PC-9 (cell line): ENCODE results near the gene SPATA6. TPM values are rescaled to one million over a fixed set of nuclear protein-coding genes. Genes with fewer than 3 reads are reported as not detected.
"Not testable (repeated sequence)": the region's sequence is repeated elsewhere in the genome, so short reads cannot be mapped to it uniquely, and the experiment has no call there.

Source experiments
- BruUV-seq: library from RNA; stranded (reverse); fragments of 400-500 nt; replicated peaks from 2 replicates; lab custom pipeline; 2021; lab: Mats Ljungman, UMichigan
- CTCF ChIA-PET: fragments of 300-600 bp; sonication (Branson Sonifier 250); formaldehyde crosslinking; loops from one replicate; lab custom pipeline; 2022; ENCODE audit warnings: antibody characterized with exemption; lab: Charles Lee
- POLR2A ChIA-PET: fragments of 300-600 bp; sonication (Branson Sonifier 250); formaldehyde crosslinking; loops from one replicate; lab custom pipeline; 2022; ENCODE audit warnings: antibody characterized with exemption; ENCODE audit not compliant: unreplicated experiment; lab: Charles Lee
- DNase-seq, 2 experiments: peaks; one replicate each; pipeline versions ENCODE4 v3.0.0 to v3.0.0-alpha.2; 2015 to 2022; ENCODE audit warnings: mixed read lengths in 1 of 2
- H2AFZ ChIP-seq: fragments of 200-600 bp; sonication (generic); 2 replicates; pipeline ENCODE4 v1.8.1; 2017; ENCODE audit warnings: antibody characterized with exemption
- H3F3A ChIP-seq: fragments of 200-600 bp; sonication (generic); 2 replicates; pipeline ENCODE4 v1.8.1; 2017; ENCODE audit warnings: antibody characterized with exemption, mild to moderate bottlenecking, low read depth; ENCODE audit not compliant: insufficient read depth
- H3K27ac ChIP-seq: fragments of 200-600 bp; sonication (generic); 2 replicates; pipeline ENCODE4 v1.6.1; 2016; ENCODE audit warnings: mixed run types
- H3K27me3 ChIP-seq: fragments of 200-600 bp; sonication (generic); 2 replicates; pipeline ENCODE4 v1.6.1; 2016; ENCODE audit warnings: low read depth, mixed run types; ENCODE audit not compliant: insufficient read depth
- H3K36me3 ChIP-seq: fragments of 200-600 bp; sonication (generic); 2 replicates; pipeline ENCODE4 v1.6.1; 2016; ENCODE audit warnings: low read depth, mixed run types
- H3K4me1 ChIP-seq: fragments of 200-600 bp; sonication (generic); replicated peaks from 2 replicates; pipeline ENCODE4 v1.6.1; 2016; ENCODE audit warnings: mixed run types; ENCODE audit not compliant: insufficient read depth
- H3K4me2 ChIP-seq: fragments of 200-600 bp; sonication (generic); 2 replicates; pipeline ENCODE4 v1.6.1; 2017; ENCODE audit warnings: mixed run types
- H3K4me3 ChIP-seq: fragments of 200-600 bp; sonication (generic); 2 replicates; pipeline ENCODE4 v1.6.1; 2016; ENCODE audit warnings: mixed run types
- H3K79me2 ChIP-seq: fragments of 200-600 bp; sonication (generic); 2 replicates; pipeline ENCODE4 v1.6.1; 2017; ENCODE audit warnings: low read depth, mixed run types
- H3K9me2 ChIP-seq: fragments of 200-600 bp; sonication (generic); 2 replicates; pipeline ENCODE4 v1.8.1; 2017; ENCODE audit warnings: mild to moderate bottlenecking; ENCODE audit not compliant: insufficient read depth
- H3K9me3 ChIP-seq: fragments of 200-600 bp; sonication (generic); 2 replicates; pipeline ENCODE4 v1.8.1; 2016; ENCODE audit warnings: low read depth; ENCODE audit not compliant: insufficient read depth
- H4K20me1 ChIP-seq: fragments of 200-600 bp; sonication (generic); 2 replicates; pipeline ENCODE4 v1.8.1; 2017; ENCODE audit not compliant: insufficient read depth
- EZH2 ChIP-seq: fragments of 200-600 bp; sonication (generic); IDR thresholded peaks from 2 replicates; pipeline ENCODE4 v1.8.0; 2017; ENCODE audit warnings: antibody characterized with exemption, low read depth
- intact Hi-C: fragments of 100-400 bp; cut with micrococcal nuclease; formaldehyde crosslinking; loops from one replicate; pipeline ENCODE4 v1.10.0; 2022; ENCODE audit not compliant: unreplicated experiment
- total RNA-seq: library from RNA; stranded (reverse); gene quantifications from 2 replicates; pipeline ENCODE4 v1.2.3, GENCODE V29; 2021
- TF ChIP-seq, protein P1 (sequence below): fragments of 200-600 bp; sonication (generic); conservative IDR thresholded peaks from 2 replicates; pipeline ENCODE4 v1.6.1; 2017; ENCODE audit warnings: mixed run types, antibody characterized with exemption, mild to moderate bottlenecking, moderate library complexity

Gene SPATA6
- total RNA-seq, 1 experiment from 2014 or later = not detected

DNA sequence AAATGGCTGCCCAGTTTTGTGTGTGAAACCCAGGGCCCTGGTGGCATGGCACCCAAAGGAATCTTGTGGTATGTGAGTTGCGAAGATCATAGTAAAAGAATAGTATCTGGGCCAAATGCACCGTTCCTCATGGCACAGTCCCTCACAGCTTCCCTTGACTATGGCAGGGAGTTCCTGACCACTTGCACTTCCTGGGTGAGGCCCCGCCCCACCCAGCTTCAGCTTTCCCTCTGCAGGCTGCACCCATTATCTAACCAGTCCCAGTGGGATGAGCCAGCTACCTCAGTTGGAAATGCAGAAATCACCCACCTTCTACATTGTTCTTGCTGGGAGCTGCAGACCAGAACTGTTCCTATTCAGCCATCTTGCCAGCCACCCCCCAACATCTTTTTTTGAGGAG, 186.5 kb downstream of the SPATA6 start:
- Histone ChIP-seq H2AFZ (no peak overlapping the region), H4K20me1 (no peaks in the 10 kb centered on the region), H3K36me3 (no peaks in the 10 kb centered on the region), H3F3A (no peaks in the 10 kb centered on the region), H3K9me3 (no peaks in the 10 kb centered on the region), H3K27me3 (no peaks in the 10 kb centered on the region), H3K4me2 (no peak overlapping the region), H3K4me3 (no peak overlapping the region), H3K4me1 (no peaks in the 10 kb centered on the region), H3K79me2 (no peaks in the 10 kb centered on the region), H3K27ac (no peak overlapping the region), H3K9me2 (no peaks in the 10 kb centered on the region)
- no TSS peak for BruUV-seq
- intact Hi-C loops = no loop called here
- TF ChIP-seq, protein P1, sequence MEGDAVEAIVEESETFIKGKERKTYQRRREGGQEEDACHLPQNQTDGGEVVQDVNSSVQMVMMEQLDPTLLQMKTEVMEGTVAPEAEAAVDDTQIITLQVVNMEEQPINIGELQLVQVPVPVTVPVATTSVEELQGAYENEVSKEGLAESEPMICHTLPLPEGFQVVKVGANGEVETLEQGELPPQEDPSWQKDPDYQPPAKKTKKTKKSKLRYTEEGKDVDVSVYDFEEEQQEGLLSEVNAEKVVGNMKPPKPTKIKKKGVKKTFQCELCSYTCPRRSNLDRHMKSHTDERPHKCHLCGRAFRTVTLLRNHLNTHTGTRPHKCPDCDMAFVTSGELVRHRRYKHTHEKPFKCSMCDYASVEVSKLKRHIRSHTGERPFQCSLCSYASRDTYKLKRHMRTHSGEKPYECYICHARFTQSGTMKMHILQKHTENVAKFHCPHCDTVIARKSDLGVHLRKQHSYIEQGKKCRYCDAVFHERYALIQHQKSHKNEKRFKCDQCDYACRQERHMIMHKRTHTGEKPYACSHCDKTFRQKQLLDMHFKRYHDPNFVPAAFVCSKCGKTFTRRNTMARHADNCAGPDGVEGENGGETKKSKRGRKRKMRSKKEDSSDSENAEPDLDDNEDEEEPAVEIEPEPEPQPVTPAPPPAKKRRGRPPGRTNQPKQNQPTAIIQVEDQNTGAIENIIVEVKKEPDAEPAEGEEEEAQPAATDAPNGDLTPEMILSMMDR = no peak
- no peak for TF ChIP-seq EZH2
- ChIA-PET CTCF (no interaction called here), POLR2A (no interaction called here)
- DNase-seq = no peak

DNA sequence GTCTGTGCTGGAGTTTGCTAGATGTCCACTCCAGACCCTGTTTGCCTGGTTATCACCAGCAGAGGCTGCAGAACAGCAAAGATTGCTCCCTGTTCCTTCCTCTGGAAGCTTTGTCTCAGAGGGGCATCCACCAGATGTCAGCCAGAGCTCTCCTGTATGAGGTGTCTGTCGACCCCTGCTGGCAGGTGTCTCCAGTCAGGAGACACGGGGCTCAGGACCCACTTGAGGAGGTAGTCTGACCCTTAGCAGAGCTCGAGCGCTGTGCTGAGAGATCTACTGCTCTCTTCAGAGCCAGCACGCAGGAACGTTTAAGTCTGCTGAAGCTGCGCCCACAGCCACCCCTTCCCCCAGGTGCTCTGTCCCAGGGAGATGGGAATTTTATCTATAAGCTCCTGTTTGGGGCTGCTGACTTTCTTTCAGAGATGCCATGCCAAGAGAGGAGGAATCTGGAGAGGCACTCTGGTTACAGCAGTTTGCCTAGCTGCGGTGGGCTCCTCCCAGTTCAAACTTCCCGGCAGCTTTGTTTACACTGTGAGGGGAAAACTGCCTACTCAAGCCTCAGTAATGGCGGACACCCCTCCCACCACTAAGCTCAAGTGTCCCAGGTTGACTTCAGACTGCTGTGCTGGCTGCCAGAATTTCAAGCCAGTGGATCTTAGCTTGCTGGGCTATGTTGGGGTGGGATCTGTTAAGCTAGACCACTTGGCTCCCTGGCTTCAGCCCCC, 187.1 kb downstream of the SPATA6 start:
- POLR2A ChIA-PET, H3K9me2 ChIP-seq, DNase-seq, H3K79me2 ChIP-seq, H3K4me1 ChIP-seq, H3K27ac ChIP-seq, H3K4me3 ChIP-seq, H3K27me3 ChIP-seq, H3K9me3 ChIP-seq, H3K4me2 ChIP-seq, H3K36me3 ChIP-seq, H3F3A ChIP-seq, H2AFZ ChIP-seq, CTCF ChIA-PET, intact Hi-C loops, H4K20me1 ChIP-seq, BruUV-seq: not testable (repeated sequence)

DNA sequence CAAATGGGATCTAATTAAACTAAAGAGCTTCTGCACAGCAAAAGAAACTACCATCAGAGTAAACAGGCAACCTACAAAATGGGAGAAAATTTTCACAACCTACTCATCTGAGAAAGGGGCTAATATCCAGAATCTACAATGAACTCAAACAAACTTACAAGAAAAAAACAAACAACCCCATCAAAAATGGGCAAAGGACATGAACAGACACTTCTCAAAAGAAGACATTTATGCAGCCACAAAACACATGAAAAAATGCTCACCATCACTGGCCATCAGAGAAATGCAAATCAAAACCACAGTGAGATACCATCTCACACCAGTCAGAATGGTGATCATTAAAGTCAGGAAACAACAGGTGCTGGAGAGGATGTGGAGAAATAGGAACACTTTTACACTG, 189.7 kb downstream of the SPATA6 start:
- H3K9me2 ChIP-seq, H2AFZ ChIP-seq, intact Hi-C loops, H3K79me2 ChIP-seq, CTCF ChIA-PET, H3F3A ChIP-seq, H3K4me3 ChIP-seq, POLR2A ChIA-PET, DNase-seq, H3K27me3 ChIP-seq, H3K9me3 ChIP-seq, H3K27ac ChIP-seq, H3K4me2 ChIP-seq, H3K36me3 ChIP-seq, H3K4me1 ChIP-seq, BruUV-seq, H4K20me1 ChIP-seq: not testable (repeated sequence)

DNA sequence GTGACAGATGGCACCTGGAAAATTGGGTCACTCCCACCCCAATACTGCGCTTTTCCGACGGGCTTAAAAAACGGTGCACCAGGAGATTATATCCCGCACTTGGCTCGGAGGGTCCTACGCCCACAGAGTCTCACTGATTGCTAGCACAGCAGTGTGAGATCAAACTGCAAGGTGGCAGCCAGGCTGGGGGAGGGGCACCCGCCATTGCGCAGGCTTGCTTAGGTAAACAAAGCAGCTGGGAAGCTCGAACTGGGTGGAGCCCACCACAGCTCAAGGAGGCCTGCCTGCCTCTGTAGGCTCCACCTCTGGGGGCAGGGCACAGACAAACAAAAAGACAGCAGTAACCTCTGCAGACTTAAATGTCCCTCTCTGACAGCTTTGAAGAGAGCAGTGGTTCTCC, 194.6 kb downstream of the SPATA6 start:
- H3K9me3 ChIP-seq, H3K36me3 ChIP-seq, H3K4me1 ChIP-seq, intact Hi-C loops, BruUV-seq, H3K4me2 ChIP-seq, H3K4me3 ChIP-seq, H2AFZ ChIP-seq, H3K9me2 ChIP-seq, H3K79me2 ChIP-seq, DNase-seq, H3K27me3 ChIP-seq, H4K20me1 ChIP-seq, H3K27ac ChIP-seq, POLR2A ChIA-PET, H3F3A ChIP-seq, CTCF ChIA-PET: not testable (repeated sequence)
